Naive thymus-derived CD8-positive, alpha-beta T cell (primary cell): ENCODE measurements around the gene BIN1. TPM values are rescaled to one million over a fixed set of nuclear protein-coding genes. Genes with fewer than 3 reads are reported as not detected.

ENCODE experiments used
- ATAC-seq, 2 donors: fragments of 150-1000 bp; cut with Tn5 transposase in 1 of 2; sonication (Bioruptor Pico), chemical (Tn5 transposase) in 1 of 2; 1 replicate in 1 of 2; 2 replicates in 1 of 2; pipeline ENCODE4 v1.10.0; 2021; ENCODE audit warnings: mild to moderate bottlenecking in 2 of 2, moderate library complexity in 2 of 2
- POLR2A ChIA-PET: fragments of 350-600 bp; sonication (Branson Sonifier 250); formaldehyde crosslinking; loops from one replicate; lab custom pipeline; 2021; ENCODE audit warnings: antibody characterized with exemption; lab: Charles Lee
- DNase-seq, 10 donors: peaks; one replicate each; pipeline versions ENCODE4 v3.0.0 to v3.0.0-alpha.2; 2020 to 2022
- H3K27ac Mint-ChIP-seq, 10 donors: one replicate each; pipeline ENCODE4 v1.8.0; 2020 to 2022; ENCODE audit warnings: mild to moderate bottlenecking in 10 of 10, mixed read lengths in 10 of 10, moderate library complexity in 4 of 10, inconsistent platforms in 1 of 10
- H3K27me3 Mint-ChIP-seq, 5 donors: one replicate each; pipeline ENCODE4 v1.8.0; 2021 to 2022; ENCODE audit warnings: mixed read lengths in 5 of 5
- H3K36me3 Mint-ChIP-seq, 3 donors: one replicate each; pipeline ENCODE4 v1.8.0; 2020 to 2022; ENCODE audit warnings: mixed read lengths in 3 of 3, mild to moderate bottlenecking in 2 of 3, inconsistent platforms in 1 of 3
- H3K4me1 Mint-ChIP-seq, 4 donors: one replicate each; pipeline ENCODE4 v1.8.0; 2021 to 2022; ENCODE audit warnings: mixed read lengths in 4 of 4
- H3K4me3 Mint-ChIP-seq, 10 donors: one replicate each; pipeline ENCODE4 v1.8.0; 2020 to 2022; ENCODE audit warnings: mild to moderate bottlenecking in 10 of 10, mixed read lengths in 10 of 10, moderate library complexity in 6 of 10, inconsistent platforms in 1 of 10
- H3K9me3 Mint-ChIP-seq, 9 donors: one replicate each; pipeline ENCODE4 v1.8.0; 2020 to 2022; ENCODE audit warnings: mixed read lengths in 9 of 9, mild to moderate bottlenecking in 3 of 9, inconsistent platforms in 1 of 9, moderate library complexity in 1 of 9
- polyA plus RNA-seq, 3 donors: library from polyadenylated mRNA; unstranded; fragments of 300-500 nt; fragmentation: Illumina TruSeq; gene quantifications; one replicate each; pipeline ENCODE4 v1.2.3, GENCODE V29; 2021
- total RNA-seq, 8 experiments: library from RNA in 2 of 8; stranded (reverse) in 2 of 8; gene quantifications; one replicate each; pipeline ENCODE4 v1.2.3 and lab custom pipeline; 2021 to 2026

The BIN1 gene
- total and polyA plus RNA-seq, 5 experiments from 2014 or later, result 130 to 189 (median 156) TPM

DNA sequence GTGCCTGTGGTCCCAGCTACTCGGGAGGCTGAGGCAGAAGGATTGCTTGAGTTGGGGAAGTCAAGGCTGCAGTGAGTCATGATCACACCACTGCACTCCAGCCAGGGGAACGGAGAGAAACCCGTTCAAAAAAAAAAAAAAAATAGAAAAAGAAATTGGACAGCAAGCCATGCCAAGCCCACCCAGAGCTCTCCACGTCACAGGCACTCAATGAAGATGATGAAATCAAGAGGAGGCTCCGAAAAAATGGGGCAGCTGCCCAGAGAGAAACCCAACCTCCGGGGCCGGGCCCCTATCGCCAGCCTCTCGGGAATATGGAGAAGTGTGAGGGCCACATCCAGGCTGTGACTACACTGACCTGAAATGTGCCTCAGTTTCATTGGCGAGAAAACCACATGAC lies 40.0 kb downstream of the BIN1 start:
- Mint-ChIP-seq H3K4me3 (no peak overlapping the region), H3K27me3 (no peaks in the 10 kb centered on the region), H3K36me3 (peaks cover 0 to 65% (median 7%) of the 10 kb centered on the region in 3 donors), H3K9me3 (no peaks in the 10 kb centered on the region), H3K27ac (peak overlapping the region in 3 of 10 donors; percentile 37 to 63 (median 49)), H3K4me1 (peaks cover 25 to 36% (median 32%) of the 10 kb centered on the region in 4 donors)
- ATAC-seq (no peak), DNase-seq (no peak)
- POLR2A ChIA-PET, result interaction anchor here (0.6 to 2.7 kb wide), 6 partner anchors 14 to 97 kb away, joined by 3 to 19 read pairs (median 8); no protein-coding TSS in a partner anchor

DNA sequence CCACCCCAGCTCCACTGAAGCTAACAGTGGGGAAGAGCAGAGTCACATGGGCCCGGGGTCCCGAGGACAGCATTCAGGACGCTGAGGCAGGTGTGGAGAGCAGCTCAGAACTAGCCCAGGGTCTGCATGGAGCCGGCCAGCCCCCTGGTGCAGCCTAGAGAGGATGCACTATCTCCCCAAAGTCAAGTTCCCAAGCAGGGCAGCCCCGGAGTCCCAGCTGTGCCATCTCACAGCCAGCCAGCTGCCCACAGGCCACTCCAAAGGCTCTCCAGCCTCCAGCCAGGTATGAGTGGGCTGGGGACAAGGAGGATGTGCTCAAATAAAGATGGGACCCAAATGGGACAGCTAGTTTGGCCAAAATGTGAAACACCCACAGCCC lies 41.0 kb downstream of the BIN1 start:
- H3K36me3 Mint-ChIP-seq, result peaks cover 0 to 66% (median 7%) of the 10 kb centered on the region in 3 donors
- DNase-seq (no peak), ATAC-seq (no peak)
- no peak overlapping the region for H3K4me3 Mint-ChIP-seq
- no peak overlapping the region for H3K27ac Mint-ChIP-seq
- H3K27me3 Mint-ChIP-seq, result no peaks in the 10 kb centered on the region
- H3K9me3 Mint-ChIP-seq, result no peaks in the 10 kb centered on the region
- POLR2A ChIA-PET, result interaction anchor here (1.0 to 2.0 kb wide), 2 partner anchors 15 to 16 kb away, joined by 3 to 9 read pairs; no protein-coding TSS in a partner anchor
- H3K4me1 Mint-ChIP-seq, result peaks cover 20 to 29% (median 24%) of the 10 kb centered on the region in 4 donors

DNA sequence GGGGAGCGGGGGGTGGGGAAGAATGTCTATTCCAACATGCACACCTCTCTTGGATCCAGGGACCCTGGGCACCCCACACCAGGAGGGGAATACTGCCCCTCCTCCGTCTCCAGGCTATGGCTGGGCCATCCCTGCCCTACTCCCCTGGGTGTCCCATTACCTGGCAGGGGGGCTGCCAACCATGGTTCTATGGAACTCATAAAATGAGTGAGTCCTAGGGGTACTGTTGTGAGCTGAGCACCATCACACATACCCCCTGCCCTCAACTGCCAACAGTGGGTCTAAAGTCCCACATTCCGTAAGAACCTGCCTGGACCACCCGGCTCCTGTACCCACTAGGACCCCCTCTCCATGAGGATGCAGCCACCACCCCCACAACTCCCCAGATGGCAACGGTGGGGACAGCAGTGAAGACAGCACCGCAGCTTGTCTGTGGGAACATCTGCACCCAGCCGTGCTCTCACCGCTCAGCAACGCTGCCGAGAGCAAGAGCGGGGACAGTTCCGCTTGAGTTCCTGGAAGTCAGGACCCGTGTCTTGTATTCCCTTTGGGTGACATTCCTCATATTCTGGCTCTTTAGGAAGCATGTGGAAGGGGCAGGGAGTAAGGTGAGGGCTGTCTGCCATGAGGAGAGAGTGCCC lies 41.5 kb downstream of the BIN1 start:
- H3K27ac Mint-ChIP-seq, result peak overlapping the region in 3 of 10 donors; percentile 33 to 56 (median 37)
- no peak for DNase-seq
- no peak for ATAC-seq
- no peak overlapping the region for H3K4me3 Mint-ChIP-seq
- H3K9me3 Mint-ChIP-seq, result no peaks in the 10 kb centered on the region
- peaks cover 15 to 25% (median 20%) of the 10 kb centered on the region in 4 donors for H3K4me1 Mint-ChIP-seq
- POLR2A ChIA-PET, result interaction anchor here (2.0 kb wide), 1 partner anchor 15 kb away, joined by 9 read pairs; no protein-coding TSS in a partner anchor
- H3K36me3 Mint-ChIP-seq, result peaks cover 0 to 61% (median 7%) of the 10 kb centered on the region in 3 donors
- no peaks in the 10 kb centered on the region for H3K27me3 Mint-ChIP-seq

DNA sequence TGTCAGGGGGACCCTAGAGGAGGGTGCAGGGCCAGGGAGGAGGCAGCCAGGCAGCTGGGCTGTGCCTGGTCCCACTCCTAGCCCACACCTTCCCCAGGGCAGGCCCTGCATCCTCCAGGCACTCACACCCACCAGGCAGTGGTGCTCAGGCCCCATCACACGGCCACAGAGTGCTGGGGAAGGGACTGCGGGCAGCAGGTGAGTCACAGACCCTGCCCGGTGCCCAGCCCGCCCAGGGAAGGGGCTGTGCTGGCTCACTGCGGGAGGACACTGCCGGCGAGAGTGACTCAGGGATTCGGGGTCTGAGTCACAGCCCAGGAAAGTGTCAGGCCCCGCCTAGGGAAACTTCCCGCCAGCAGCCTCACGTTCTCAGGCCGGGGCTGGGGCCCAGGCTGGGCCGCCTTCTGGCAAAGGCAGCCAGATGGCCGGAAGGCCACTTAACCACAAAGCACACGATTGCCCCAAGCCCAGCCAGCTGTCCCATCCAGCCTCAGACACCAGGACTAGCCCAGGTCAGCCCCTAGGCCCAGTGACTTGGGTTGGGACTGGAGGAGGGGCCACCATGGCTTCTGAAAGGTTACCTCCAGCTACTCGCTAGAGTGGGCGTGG lies 42.2 kb downstream of the BIN1 start:
- Mint-ChIP-seq H3K36me3 (peaks cover 0 to 60% (median 7%) of the 10 kb centered on the region in 3 donors), H3K27me3 (no peaks in the 10 kb centered on the region), H3K9me3 (no peaks in the 10 kb centered on the region), H3K4me1 (peaks cover 8 to 25% (median 16%) of the 10 kb centered on the region in 4 donors), H3K4me3 (no peak overlapping the region), H3K27ac (peak overlapping the region in 2 of 10 donors; percentile 8 to 33)
- ATAC-seq, result no peak
- DNase-seq, result peak in 1 of 10 donors; percentile 44
- POLR2A ChIA-PET, result interaction anchor here (2.0 kb wide), 1 partner anchor 16 kb away, joined by 9 read pairs; no protein-coding TSS in a partner anchor

DNA sequence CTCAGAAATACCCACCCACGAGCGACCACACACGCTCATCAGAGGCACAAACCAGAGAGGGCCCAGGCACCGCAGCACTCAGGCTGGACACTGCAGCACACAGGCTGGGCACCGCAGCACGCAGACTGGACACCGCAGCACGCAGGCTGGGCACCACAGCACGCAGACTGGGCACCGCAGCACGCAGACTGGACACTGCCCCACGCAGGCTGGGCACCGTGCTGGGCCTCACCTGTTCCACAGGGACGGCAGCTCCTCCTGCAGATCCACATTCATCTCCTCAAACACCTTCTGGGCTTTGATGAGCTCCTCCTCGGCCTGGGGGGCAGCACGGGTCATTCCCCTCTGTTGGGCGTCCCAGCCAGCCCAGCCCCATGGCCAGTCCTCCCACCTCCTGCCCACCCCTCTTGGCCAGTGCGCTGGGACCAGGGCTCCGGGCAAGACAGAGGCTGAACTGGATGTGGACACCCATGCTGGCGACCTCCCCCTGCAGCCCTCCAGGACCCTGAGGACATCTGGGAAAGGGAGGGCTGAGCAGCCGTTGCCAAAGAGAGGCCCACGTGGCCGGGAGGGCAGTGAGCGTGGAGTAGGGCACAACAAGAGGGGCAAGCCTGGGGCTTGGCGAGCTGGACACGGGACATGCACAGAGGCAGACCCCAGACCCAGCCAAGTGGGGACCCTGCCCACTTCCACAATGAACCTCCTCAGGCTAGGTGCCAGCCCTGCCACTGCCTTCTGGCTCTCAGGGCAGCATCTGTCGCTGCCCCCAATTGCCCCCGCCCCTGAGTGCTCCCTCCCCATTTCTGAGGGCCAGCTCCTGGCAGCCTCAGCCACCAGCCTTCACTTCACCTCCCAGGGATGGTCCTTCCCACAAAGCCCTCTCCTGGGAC lies 43.0 kb downstream of the BIN1 start:
- H3K27me3 Mint-ChIP-seq, result no peaks in the 10 kb centered on the region
- no peaks in the 10 kb centered on the region for H3K9me3 Mint-ChIP-seq
- no peak for ATAC-seq
- peak overlapping the region in 2 of 10 donors; percentile 8 to 49 for H3K27ac Mint-ChIP-seq
- no peak for DNase-seq
- no peak overlapping the region for H3K4me3 Mint-ChIP-seq
- peaks cover 0 to 60% (median 7%) of the 10 kb centered on the region in 3 donors for H3K36me3 Mint-ChIP-seq
- H3K4me1 Mint-ChIP-seq, result peaks cover 8 to 19% (median 10%) of the 10 kb centered on the region in 4 donors
- POLR2A ChIA-PET, result no interaction called here

DNA sequence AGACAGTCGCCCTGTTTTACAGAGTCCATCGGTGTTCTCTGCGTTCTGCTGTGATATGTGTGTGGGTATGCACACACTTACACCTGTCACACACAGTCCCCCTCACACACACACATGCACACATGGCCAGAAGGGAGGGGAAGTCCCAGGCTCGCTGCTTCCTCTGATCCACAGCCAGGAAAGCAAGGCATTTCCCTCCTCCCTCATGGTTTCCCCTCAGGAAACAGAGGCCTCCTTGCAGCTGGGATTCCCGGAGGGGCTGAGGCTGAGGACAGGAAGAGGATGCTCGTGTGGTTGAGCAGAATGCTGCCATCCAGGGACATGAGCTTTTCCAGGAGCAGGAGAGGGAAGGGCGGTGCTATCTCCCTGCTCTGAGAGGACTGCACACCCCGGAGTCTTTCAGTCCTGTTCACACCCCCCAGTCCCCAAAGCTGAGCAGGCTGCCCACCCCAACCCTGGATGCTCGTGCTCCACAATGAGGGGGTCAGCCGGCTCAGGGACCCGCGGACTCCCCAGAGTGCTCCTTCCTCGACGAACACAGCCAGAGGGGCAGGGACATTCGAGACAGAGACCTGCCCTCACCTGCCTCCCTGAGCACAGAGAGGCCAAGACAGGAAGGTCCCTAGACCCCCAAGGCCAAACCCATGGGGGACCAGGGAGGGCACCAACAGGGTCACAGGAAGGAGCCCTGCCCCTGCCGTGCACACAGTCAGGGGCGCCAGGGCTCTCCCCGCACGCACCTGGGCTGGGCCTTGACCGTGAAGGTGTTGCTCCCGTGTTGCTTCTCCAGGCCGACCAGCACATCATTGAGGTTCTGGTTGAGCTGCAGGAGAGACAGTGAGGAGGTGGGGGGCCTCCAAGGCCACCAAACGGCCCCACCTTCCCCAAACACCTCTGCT lies 45.3 kb downstream of the BIN1 start:
- Mint-ChIP-seq H3K4me1 (peaks cover 0 to 9% (median 4%) of the 10 kb centered on the region in 4 donors), H3K9me3 (no peaks in the 10 kb centered on the region), H3K27ac (peak overlapping the region in 2 of 10 donors; percentile 46 to 63), H3K36me3 (peaks cover 0 to 59% (median 7%) of the 10 kb centered on the region in 3 donors), H3K27me3 (no peaks in the 10 kb centered on the region), H3K4me3 (no peak overlapping the region)
- DNase-seq (no peak), ATAC-seq (no peak)
- POLR2A ChIA-PET, result no interaction called here

DNA sequence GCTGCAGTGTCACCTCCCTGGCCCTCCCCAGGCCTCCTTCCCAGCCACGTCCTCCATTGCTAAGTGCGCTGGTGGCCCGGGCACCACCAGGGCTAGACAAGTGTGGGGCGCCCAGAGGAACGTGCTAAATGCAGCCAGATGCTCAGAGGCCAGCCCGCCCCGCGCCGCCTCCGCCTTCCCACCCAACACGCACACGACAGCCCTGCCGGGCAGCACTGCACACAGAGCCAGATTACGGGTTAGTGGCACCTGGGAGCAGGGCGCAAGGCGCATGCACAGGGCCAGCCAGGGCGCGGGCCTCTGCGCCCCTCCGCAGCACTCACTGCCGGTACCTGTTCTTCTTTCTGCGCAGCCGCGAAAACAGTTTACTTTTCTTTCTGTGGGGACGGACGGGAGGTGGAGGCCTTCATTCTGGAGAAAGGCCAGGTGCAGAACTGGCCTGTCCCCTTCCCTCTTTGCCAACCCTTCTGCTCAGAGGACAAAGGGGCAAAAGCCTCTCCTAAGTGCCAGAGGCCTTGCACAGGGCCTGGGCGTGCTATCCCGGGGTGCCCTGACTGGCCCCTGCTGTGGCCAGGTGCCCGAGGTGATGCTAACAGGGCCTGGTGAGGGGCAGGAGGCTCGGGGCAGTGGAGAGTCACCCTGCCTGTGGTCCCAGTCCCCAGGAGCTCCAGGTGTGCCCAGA lies 46.5 kb downstream of the BIN1 start:
- peaks cover 0 to 5% (median 3%) of the 10 kb centered on the region in 4 donors for H3K4me1 Mint-ChIP-seq
- POLR2A ChIA-PET, result no interaction called here
- peaks cover 0 to 56% (median 4%) of the 10 kb centered on the region in 3 donors for H3K36me3 Mint-ChIP-seq
- no peak overlapping the region for H3K4me3 Mint-ChIP-seq
- ATAC-seq, result no peak
- no peak for DNase-seq
- peak overlapping the region in 3 of 10 donors; percentile 13 to 63 (median 43) for H3K27ac Mint-ChIP-seq
- H3K9me3 Mint-ChIP-seq, result no peaks in the 10 kb centered on the region
- H3K27me3 Mint-ChIP-seq, result no peaks in the 10 kb centered on the region

DNA sequence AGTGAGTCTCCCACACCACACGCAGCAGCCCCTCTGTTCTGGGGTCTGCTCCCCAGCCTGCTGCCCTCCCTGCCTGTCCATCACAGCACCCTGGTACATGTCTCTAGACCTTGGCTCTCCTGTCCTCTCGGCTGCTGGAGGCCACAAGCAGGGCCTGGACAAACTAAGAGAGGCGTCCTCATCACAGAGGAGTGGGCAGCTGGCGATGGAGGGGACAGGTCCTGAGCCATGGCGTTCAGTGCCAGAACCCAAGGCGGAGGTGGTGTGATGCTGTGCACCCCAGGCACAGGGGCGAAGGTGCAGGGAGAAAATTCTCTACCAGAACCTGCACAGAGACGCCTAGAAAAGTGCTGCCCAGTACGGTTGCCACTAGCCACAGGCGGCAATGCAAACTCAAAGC lies 47.4 kb downstream of the BIN1 start:
- Mint-ChIP-seq H3K27ac (peak overlapping the region in 2 of 10 donors; percentile 6 to 53), H3K36me3 (peaks cover 0 to 56% (median 4%) of the 10 kb centered on the region in 3 donors), H3K4me3 (no peak overlapping the region), H3K4me1 (peaks cover 0 to 3% (median 0%) of the 10 kb centered on the region in 4 donors), H3K9me3 (no peaks in the 10 kb centered on the region), H3K27me3 (no peaks in the 10 kb centered on the region)
- ATAC-seq (no peak), DNase-seq (no peak)
- POLR2A ChIA-PET, result no interaction called here

DNA sequence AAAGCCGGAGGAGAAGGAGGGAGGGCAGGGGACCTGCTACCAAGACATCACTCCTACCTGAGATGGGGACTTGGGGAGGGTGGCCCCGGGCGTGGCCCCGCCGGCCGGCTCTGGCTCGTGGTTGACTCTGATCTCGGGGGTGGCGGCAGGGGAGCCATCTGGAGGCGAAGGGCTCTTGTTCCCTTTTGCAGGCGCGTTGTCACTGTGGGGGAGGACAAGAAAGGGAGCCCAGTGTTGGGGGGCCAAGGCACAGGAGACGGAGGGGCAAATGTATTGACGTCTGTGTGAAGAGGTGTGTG lies 48.1 kb downstream of the BIN1 start:
- POLR2A ChIA-PET, result no interaction called here
- H3K36me3 Mint-ChIP-seq, result peaks cover 0 to 57% (median 4%) of the 10 kb centered on the region in 3 donors
- H3K27me3 Mint-ChIP-seq, result no peaks in the 10 kb centered on the region
- ATAC-seq (no peak), DNase-seq (no peak)
- peak overlapping the region in 3 of 10 donors; percentile 46 to 80 (median 74) for H3K27ac Mint-ChIP-seq
- no peak overlapping the region for H3K4me3 Mint-ChIP-seq
- H3K9me3 Mint-ChIP-seq, result no peaks in the 10 kb centered on the region
- peaks cover 0 to 6% (median 0%) of the 10 kb centered on the region in 4 donors for H3K4me1 Mint-ChIP-seq

DNA sequence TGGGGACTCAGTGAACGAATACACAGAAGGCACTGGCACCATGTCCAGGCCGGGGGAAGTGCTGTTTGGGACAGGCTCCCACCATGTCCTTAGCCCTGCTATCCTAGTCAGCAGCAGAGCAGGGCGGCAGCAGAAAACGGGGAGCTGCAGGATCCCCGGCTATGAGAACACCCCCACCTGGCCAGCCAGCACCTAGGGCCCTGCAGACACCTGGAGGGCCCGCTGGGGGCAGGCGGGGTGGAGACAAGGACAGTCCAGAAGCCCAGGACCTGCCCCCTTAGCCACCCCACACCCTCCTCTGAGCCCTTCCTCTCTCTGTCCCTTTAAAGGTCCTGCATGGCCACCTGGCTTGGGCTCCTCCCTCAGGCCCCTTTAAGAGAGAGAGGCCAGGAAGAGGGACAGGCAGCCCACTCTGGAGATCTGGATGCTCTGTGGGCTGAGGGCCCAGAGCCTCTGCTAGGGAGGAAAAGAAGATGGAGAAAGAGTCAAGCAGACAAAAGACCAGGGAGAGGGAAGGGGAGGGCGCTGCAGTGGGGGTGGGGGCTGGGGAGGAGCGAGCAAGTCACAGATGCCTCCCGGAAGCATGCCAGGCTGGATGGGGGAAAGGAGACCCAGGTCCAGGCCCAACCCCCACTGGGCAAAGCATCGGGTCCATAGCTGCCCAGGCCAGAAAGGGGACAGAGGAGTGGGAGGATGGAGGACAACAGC lies 48.6 kb downstream of the BIN1 start:
- Mint-ChIP-seq H3K27ac (no peak overlapping the region), H3K4me1 (peaks cover 0 to 6% (median 0%) of the 10 kb centered on the region in 4 donors), H3K4me3 (no peak overlapping the region), H3K9me3 (no peaks in the 10 kb centered on the region), H3K27me3 (no peaks in the 10 kb centered on the region), H3K36me3 (peaks cover 0 to 58% (median 4%) of the 10 kb centered on the region in 3 donors)
- POLR2A ChIA-PET, result no interaction called here
- ATAC-seq (no peak), DNase-seq (no peak)
